Rectal smooth muscle tissue (tissue), 1 donor: ENCODE results near the gene CCDC30.

Source experiments
- H3K27ac ChIP-seq: one replicate; pipeline ENCODE4 v1.7.0; 2013; ENCODE audit warnings: low read depth, low read length, inconsistent platforms
- H3K27me3 ChIP-seq: one replicate; pipeline ENCODE4 v1.7.0; 2013; ENCODE audit warnings: low read length; ENCODE audit not compliant: control insufficient read depth, insufficient read depth
- H3K36me3 ChIP-seq: one replicate; pipeline ENCODE4 v1.7.0; 2013; ENCODE audit warnings: low read length; ENCODE audit not compliant: control insufficient read depth, insufficient read depth
- H3K4me1 ChIP-seq: one replicate; pipeline ENCODE4 v1.7.0; 2013; ENCODE audit warnings: low read length; ENCODE audit not compliant: control insufficient read depth, insufficient read depth
- H3K4me3 ChIP-seq: one replicate; pipeline ENCODE4 v1.7.0; 2013; ENCODE audit warnings: low read length
- H3K9ac ChIP-seq: one replicate; pipeline ENCODE4 v1.7.0; 2013; ENCODE audit warnings: low read length

The CCDC30 gene

DNA sequence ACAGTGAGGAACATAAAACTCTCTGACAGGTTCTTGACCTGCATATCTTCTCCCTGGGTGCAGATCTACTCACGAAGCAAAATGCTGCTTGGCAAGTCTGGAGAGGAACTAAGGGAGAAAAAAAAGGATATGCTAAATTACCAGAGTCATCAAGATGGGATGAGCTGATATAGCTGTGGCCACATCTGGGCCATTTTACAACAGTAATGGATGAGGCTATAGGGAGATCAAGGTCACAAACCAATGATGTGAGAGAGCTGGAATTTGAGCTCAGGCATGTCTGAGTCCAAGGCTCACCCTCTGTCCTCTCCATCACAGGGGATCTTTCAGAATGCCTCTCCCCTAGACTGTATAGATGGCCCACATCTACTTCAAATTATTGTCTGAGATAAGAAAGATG, 33.5 kb upstream of the CCDC30 start:
- H3K9ac ChIP-seq = no peak overlapping the region
- H3K4me1 ChIP-seq = no peaks in the 10 kb centered on the region
- H3K27me3 ChIP-seq = no peaks in the 10 kb centered on the region
- no peaks in the 10 kb centered on the region for H3K36me3 ChIP-seq
- no peak overlapping the region for H3K4me3 ChIP-seq
- no peak overlapping the region for H3K27ac ChIP-seq

DNA sequence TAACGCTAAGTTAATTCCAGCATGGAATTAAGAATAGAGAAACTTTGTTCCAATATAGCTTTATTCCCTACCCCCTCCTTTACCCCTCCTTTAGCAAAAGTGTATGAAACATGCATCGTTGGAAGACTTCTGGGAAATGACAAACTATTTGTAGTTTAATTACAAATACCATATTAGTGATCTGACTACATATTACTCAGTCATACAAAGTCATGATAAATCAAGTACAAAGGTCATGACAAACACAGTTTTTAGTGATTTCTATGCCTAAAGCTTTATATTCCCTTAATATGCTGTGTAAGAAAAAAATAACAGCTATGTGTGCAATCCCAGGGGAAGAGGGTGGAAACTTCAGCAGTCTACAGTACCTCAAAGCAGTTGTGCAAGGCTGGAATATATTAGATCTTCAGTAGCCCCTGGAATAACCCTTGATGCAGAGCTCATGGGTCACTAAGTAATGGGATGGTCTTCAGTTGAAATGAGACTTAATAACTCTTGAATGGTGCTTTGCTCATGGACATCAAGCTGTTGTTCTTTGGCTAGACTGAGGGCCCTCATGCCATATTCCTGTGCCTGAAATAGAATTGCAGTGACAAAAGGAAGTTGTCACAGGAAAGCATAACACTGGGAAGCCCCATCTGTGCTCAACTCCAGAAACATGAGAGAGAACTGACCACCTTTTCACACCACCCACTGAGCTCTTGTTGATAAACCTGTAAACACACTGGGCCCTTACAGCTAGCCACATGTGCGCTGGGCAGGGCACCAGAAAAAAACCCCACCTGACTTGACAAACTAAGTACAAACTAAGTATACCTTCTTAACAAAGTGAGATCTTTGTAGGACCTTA, 32.6 kb upstream of the CCDC30 start:
- Histone ChIP-seq H3K4me3 (no peak overlapping the region), H3K27me3 (no peaks in the 10 kb centered on the region), H3K9ac (no peak overlapping the region), H3K36me3 (no peaks in the 10 kb centered on the region), H3K4me1 (no peaks in the 10 kb centered on the region), H3K27ac (no peak overlapping the region)

DNA sequence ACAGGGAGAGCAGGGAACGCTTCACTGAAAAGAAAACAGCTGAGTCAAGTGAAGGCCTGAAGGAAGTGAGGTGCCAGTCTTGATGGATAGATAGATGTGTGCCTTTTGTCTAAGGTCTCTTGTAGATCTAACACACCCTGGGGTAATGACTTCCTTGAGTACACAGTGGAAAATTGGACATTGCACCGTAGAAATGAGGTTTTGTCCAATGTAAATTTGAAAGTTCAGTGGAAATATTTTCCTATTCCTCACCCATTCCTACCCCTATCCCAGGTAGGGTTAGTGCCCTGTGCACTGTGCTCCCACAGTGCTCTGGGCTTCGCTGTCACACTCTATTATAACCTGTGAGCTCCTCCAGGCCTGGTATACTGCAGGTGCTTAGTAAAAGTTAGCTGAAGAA, 31.6 kb upstream of the CCDC30 start:
- Histone ChIP-seq H3K4me1 (no peaks in the 10 kb centered on the region), H3K36me3 (no peaks in the 10 kb centered on the region), H3K27me3 (no peaks in the 10 kb centered on the region), H3K9ac (no peak overlapping the region), H3K4me3 (no peak overlapping the region), H3K27ac (no peak overlapping the region)

DNA sequence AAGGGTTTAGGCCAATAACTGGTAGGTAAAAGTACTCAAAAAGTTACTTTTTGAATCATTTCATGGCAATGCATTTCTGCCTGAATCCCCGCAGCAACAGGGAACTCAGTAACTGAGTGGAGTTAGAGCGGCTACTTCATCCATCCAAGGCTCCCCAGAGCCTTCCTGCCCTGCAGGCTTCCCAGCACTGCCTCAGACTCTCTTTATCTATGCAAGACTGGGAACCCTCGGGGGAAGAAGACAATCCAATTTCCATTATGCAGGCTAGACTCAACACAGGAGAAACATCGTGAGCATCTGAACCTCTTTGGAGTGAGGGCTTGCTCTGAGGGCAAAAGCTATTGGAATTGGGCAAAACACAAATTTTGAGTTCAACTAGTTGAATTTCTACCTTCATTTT, 30.4 kb upstream of the CCDC30 start:
- Histone ChIP-seq H3K4me3 (no peak overlapping the region), H3K9ac (no peak overlapping the region), H3K36me3 (no peaks in the 10 kb centered on the region), H3K4me1 (no peaks in the 10 kb centered on the region), H3K27me3 (no peaks in the 10 kb centered on the region), H3K27ac (no peak overlapping the region)

DNA sequence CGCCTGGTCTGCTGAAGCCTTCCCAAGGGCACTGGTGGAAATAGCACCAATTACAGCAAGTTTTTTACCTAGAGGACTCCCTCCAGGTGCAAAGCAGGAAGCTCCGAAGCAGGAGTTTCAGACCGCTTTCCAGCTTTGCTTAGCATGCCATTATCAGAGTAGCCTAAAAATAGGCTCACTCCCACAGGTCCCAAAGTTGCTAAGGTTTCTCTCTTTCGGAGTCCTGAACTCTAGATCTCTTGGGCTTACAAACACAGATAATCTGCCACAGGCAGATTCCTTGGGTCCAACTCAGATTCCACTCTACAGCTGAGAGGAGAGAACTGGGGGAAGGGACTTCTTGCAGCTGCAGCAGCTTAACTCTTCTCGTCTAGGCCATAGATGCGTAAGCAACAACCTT, 29.7 kb upstream of the CCDC30 start:
- no peaks in the 10 kb centered on the region for H3K27me3 ChIP-seq
- H3K27ac ChIP-seq = no peak overlapping the region
- H3K4me3 ChIP-seq = no peak overlapping the region
- H3K4me1 ChIP-seq = no peaks in the 10 kb centered on the region
- no peak overlapping the region for H3K9ac ChIP-seq
- H3K36me3 ChIP-seq = no peaks in the 10 kb centered on the region

DNA sequence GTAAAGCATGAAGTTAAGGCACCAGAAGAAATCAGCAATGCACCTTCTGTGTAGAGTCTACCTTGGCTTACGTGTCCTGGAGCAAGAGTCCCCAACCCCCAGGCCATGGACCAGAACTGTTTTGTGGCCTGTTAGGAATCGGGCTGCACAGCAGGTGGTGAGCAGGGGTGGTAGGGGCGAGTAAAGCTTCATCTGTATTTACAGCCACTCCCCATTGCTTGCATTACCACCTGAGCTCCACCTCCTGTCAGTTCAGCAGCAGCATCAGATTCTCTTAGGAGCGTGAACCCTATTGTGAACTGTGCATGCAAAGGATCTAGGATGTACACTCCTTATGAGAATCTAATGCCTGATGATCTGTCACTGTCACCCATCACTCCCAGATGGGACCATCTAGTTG, 28.7 kb upstream of the CCDC30 start:
- no peaks in the 10 kb centered on the region for H3K27me3 ChIP-seq
- no peak overlapping the region for H3K9ac ChIP-seq
- no peaks in the 10 kb centered on the region for H3K36me3 ChIP-seq
- no peaks in the 10 kb centered on the region for H3K4me1 ChIP-seq
- no peak overlapping the region for H3K4me3 ChIP-seq
- no peak overlapping the region for H3K27ac ChIP-seq

DNA sequence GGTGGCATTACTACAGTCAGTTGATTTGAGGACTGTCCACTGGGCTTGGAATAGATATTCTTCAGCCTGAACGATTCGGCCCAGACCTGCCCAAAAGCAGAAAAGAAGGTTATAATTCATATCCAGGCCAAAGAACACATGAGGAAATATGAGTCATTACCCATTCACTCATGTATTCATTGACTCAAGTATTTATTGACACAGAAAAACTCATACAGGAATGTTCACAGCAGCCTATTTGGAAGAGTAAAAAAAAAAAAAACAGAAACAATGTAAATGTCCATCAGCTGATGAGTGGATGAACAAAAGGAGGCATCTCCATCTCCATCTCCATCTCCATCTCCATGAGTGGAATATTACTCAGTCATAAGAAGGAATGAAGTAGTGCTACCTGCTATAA, 23.1 kb upstream of the CCDC30 start:
- Histone ChIP-seq H3K27ac (no peak overlapping the region), H3K36me3 (no peaks in the 10 kb centered on the region), H3K9ac (no peak overlapping the region), H3K4me1 (no peaks in the 10 kb centered on the region), H3K4me3 (no peak overlapping the region), H3K27me3 (no peaks in the 10 kb centered on the region)

DNA sequence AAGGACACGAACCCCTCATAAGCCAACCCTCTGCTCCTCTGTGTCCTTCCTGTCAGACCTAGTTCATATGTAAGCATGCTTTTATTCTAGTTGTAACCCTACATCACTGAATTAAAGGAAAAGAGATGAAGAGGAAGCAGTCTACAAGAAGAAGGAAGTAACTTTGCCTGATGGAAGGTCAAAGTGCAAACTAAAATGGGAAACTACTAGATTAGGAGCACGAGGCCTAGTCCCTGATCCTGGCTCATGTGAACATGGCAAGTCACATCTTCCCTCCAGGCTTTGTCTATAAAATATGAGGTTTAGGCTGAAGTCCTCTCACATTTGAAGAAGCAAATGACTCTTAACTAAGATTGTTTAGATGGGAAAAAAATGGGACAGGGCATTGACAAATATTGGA, 20.4 kb upstream of the CCDC30 start:
- H3K27me3 ChIP-seq = no peaks in the 10 kb centered on the region
- no peak overlapping the region for H3K9ac ChIP-seq
- H3K4me3 ChIP-seq = no peak overlapping the region
- no peaks in the 10 kb centered on the region for H3K36me3 ChIP-seq
- H3K27ac ChIP-seq = no peak overlapping the region
- H3K4me1 ChIP-seq = no peaks in the 10 kb centered on the region

DNA sequence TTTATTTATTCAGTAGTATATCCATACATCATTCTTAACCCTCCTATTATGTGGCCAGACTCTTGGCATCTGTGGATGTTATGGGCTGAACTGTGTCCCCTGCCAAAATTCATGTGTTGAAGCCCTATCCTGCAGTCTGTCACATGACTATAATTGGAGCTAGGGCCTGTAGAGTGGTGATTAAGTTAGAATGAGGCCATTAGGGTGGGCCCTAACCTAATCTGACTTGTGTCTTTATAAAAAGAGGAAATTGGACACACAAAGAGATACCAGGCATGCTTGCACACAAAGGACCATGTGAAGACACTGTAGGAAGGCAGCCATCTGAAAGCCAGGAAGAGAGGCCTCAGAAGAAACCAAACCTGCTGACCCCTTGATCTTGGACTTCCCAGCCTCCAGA, 13.8 kb upstream of the CCDC30 start:
- Histone ChIP-seq H3K27me3 (no peaks in the 10 kb centered on the region), H3K36me3 (no peaks in the 10 kb centered on the region), H3K4me1 (no peaks in the 10 kb centered on the region), H3K4me3 (no peak overlapping the region), H3K27ac (no peak overlapping the region), H3K9ac (no peak overlapping the region)

DNA sequence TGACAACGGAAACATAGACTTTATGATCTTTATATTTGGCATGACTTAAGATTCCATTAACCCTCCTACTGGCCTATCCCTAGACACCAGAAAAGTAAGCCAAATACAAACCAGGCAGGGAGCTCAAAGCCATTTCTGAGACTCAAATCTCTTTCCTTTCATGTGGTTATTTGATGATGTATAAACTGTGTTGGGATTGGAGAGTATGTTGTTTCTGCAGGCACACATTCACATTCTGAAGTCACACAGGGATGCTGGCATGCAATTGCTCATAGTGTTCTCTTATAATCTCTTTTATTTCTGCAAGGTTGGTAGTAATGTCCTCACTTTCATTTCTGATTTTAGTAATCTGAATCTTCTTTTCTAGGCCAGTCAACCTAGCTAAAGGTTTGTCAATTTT, 13.0 kb upstream of the CCDC30 start:
- H3K4me1 ChIP-seq = no peaks in the 10 kb centered on the region
- H3K36me3 ChIP-seq = no peaks in the 10 kb centered on the region
- H3K27ac ChIP-seq = no peak overlapping the region
- H3K4me3 ChIP-seq = no peak overlapping the region
- H3K9ac ChIP-seq = no peak overlapping the region
- H3K27me3 ChIP-seq = no peaks in the 10 kb centered on the region

DNA sequence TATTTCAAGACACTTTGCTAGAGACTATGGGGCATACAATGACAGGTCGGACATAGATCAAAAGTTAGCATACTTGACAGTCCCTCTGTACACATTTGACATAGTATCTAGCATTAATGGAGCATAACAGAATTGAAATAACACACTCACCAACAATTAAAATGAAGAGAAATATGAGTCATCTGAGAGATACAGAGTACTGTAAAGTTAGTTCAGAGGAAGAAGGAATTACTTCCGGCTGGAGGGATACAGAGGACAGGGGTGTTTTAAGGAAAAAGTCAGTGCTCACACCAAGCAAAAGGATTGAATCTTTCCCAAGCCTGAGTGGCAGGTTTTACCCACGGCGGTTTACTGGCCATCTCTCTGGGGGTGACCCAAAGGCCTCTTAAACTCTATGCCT, 9.7 kb upstream of the CCDC30 start:
- Histone ChIP-seq H3K27ac (no peak overlapping the region), H3K4me1 (peaks cover 5% of the 10 kb centered on the region), H3K4me3 (no peak overlapping the region), H3K36me3 (no peaks in the 10 kb centered on the region), H3K9ac (no peak overlapping the region), H3K27me3 (no peaks in the 10 kb centered on the region)

DNA sequence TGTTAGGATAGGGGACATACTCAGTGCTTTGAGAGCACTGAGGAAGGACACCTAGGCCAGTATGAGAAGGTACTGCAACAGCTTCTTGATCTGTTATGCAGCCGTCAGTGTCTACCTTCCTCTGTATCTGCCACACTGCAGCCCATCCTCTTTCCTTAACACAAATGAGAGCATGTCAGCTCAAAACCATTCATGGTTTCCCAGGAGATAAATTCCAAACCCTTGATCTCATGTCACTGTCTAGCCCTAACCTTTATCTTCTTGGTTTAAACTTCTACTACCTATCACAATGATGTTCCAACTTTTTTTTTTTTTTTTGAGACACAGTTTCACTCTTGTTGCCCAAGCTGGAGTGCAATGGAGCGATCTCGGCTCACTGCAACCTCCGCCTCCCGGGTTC, 8.7 kb upstream of the CCDC30 start:
- no peaks in the 10 kb centered on the region for H3K27me3 ChIP-seq
- H3K9ac ChIP-seq = no peak overlapping the region
- peaks cover 5% of the 10 kb centered on the region for H3K4me1 ChIP-seq
- no peaks in the 10 kb centered on the region for H3K36me3 ChIP-seq
- no peak overlapping the region for H3K4me3 ChIP-seq
- no peak overlapping the region for H3K27ac ChIP-seq

DNA sequence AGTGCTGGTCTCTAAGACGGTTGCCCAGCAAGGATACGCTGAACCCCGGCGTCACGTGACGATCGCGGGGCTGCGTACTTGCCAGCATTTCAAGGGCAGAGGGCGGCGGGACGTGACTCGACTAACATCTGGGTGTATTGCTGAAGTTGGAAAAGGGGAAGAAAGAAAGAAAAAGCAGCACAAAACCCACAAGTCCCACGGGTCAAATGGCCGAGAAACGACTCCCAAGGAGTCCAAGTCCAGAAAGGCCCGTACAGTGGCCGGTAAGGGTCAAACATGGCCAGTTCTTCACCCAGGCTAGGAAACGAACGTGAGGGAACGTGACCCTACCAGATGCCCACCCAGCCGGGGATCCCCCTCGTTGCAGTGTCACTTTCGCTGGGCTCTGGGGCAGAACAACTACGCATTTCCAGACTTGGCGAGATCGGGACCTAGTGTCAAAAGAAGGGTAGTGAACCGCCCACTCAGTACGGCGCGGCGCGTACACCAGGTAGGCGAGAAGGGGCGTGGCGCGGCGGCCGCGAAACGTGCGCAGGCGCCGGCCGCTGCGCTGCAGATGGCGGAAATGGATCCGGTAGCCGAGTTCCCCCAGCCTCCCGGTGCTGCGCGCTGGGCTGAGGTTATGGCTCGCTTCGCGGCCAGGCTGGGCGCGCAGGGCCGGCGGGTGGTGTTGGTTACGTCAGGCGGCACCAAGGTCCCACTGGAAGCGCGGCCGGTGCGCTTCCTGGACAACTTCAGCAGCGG, 6.9 kb upstream of the CCDC30 start, which contains the start of the genes PPCS and ZMYND12:
TSS of gene PPCS (plus strand) at position 534 of the 744 bp plus-strand sequence. CDS start at position 557, 23 bp downstream.
TSS of gene ZMYND12 (minus strand) at position 13 of the 744 bp plus-strand sequence. CDS start 25 bp downstream, outside the sequence.
- Histone ChIP-seq H3K27me3 (no peaks in the 10 kb centered on the region), H3K9ac (peak within 1 kb of the TSS; percentile 88), H3K27ac (peak within 1 kb of the TSS; percentile 93), H3K36me3 (no peaks in the 10 kb centered on the region), H3K4me1 (peaks cover 5% of the 10 kb centered on the region), H3K4me3 (peak within 1 kb of the TSS; percentile 97)
